ENCODE data around the gene CD151.

CD151 gene

GRCh38 chr11:872799-873198 is 40.0 kb downstream of the CD151 start:
- Histone ChIP-seq H3K9ac (ENCODE audit: low read depth in 1 of 2, low read length in 2 of 2) (no peak overlapping the region), H3K27me3 (ENCODE audit: control insufficient read depth in 1 of 2, insufficient read depth in 2 of 2, low read length in 2 of 2) (no peaks in the 10 kb centered on the region), H3K9me3 (ENCODE audit: control insufficient read depth in 1 of 2, low read length in 2 of 2) (no peaks in the 10 kb centered on the region), H3K36me3 (ENCODE audit: control insufficient read depth in 1 of 2, insufficient read depth in 2 of 2, low read length in 2 of 2) (peaks cover 0 to 7% of the 10 kb centered on the region in 2 donors), H3K27ac (ENCODE audit: low read depth, low read length) (no peak overlapping the region), H3K4me1 (ENCODE audit: control insufficient read depth in 1 of 2, insufficient read depth in 2 of 2, low read length in 2 of 2) (no peaks in the 10 kb centered on the region), H3K4me3 (ENCODE audit: low read depth in 1 of 2, low read length in 2 of 2) (no peak overlapping the region)

- Histone ChIP-seq H3K27ac (ENCODE audit: low read depth, low read length) (no peak overlapping the region), H3K4me3 (ENCODE audit: low read depth in 1 of 2, low read length in 2 of 2) (no peak overlapping the region), H3K36me3 (ENCODE audit: control insufficient read depth in 1 of 2, insufficient read depth in 2 of 2, low read length in 2 of 2) (peaks cover 0 to 7% of the 10 kb centered on the region in 2 donors), H3K4me1 (ENCODE audit: control insufficient read depth in 1 of 2, insufficient read depth in 2 of 2, low read length in 2 of 2) (no peaks in the 10 kb centered on the region), H3K27me3 (ENCODE audit: control insufficient read depth in 1 of 2, insufficient read depth in 2 of 2, low read length in 2 of 2) (no peaks in the 10 kb centered on the region), H3K9me3 (ENCODE audit: control insufficient read depth in 1 of 2, low read length in 2 of 2) (no peaks in the 10 kb centered on the region), H3K9ac (ENCODE audit: low read depth in 1 of 2, low read length in 2 of 2) (no peak overlapping the region)
Observed at GRCh38 chr11:873706-874105, 41.0 kb downstream of the CD151 start.

DNA sequence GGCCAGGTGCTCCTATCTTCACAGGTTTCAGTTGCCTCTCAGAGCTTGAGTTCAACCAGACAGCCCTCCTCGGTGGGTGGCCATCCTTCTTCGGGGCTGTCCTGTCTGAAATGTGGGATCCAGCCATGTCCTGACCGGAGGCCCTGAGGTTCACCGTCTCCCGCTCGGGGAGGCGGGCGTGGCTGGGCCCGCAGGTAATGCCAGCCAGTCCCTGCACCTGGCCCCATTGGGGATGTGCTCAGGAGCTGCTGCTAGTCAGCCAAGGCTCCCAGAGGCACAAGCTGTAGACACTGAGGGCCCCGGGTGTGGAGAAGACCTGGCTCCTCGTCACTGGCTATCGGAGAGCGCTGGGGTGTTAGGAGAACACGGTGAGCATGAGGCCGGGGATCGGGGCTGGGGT is 42.5 kb downstream of the CD151 start:
- Histone ChIP-seq H3K4me3 (ENCODE audit: low read depth in 1 of 2, low read length in 2 of 2) (no peak overlapping the region), H3K9me3 (ENCODE audit: control insufficient read depth in 1 of 2, low read length in 2 of 2) (no peaks in the 10 kb centered on the region), H3K4me1 (ENCODE audit: control insufficient read depth in 1 of 2, insufficient read depth in 2 of 2, low read length in 2 of 2) (no peaks in the 10 kb centered on the region), H3K27me3 (ENCODE audit: control insufficient read depth in 1 of 2, insufficient read depth in 2 of 2, low read length in 2 of 2) (no peaks in the 10 kb centered on the region), H3K27ac (ENCODE audit: low read depth, low read length) (no peak overlapping the region), H3K36me3 (ENCODE audit: control insufficient read depth in 1 of 2, insufficient read depth in 2 of 2, low read length in 2 of 2) (peaks cover 0 to 16% of the 10 kb centered on the region in 2 donors), H3K9ac (ENCODE audit: low read depth in 1 of 2, low read length in 2 of 2) (no peak overlapping the region)

DNA sequence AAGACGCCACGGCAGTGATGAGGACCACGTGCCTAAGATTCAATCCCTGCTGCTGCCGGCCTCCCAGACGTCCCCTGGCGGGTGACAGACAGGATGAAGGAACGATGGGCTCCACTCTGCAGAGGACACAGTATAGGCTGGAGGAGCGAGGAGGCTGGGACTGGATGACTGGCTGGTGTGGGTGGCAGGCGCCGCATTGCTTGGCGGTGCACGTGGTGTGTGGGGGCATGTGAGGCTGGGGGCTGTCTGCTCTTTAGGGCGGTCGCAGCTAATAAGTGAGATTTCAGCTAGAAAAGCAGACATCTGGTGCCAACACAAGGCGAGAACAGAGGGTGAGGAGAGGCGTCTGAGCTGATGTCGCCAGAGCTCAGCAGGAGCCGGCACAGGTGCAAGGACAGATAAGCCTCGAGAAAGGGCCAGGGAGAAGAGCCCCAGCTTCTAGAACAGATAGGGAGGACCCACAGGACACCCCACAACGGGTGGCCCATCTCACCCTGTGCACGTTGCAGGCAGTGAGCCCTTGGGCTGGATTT is 43.1 kb downstream of the CD151 start:
- Histone ChIP-seq H3K27ac (ENCODE audit: low read depth, low read length) (no peak overlapping the region), H3K9ac (ENCODE audit: low read depth in 1 of 2, low read length in 2 of 2) (no peak overlapping the region), H3K36me3 (ENCODE audit: control insufficient read depth in 1 of 2, insufficient read depth in 2 of 2, low read length in 2 of 2) (peaks cover 0 to 22% of the 10 kb centered on the region in 2 donors), H3K27me3 (ENCODE audit: control insufficient read depth in 1 of 2, insufficient read depth in 2 of 2, low read length in 2 of 2) (no peaks in the 10 kb centered on the region), H3K4me1 (ENCODE audit: control insufficient read depth in 1 of 2, insufficient read depth in 2 of 2, low read length in 2 of 2) (no peaks in the 10 kb centered on the region), H3K9me3 (ENCODE audit: control insufficient read depth in 1 of 2, low read length in 2 of 2) (no peaks in the 10 kb centered on the region), H3K4me3 (ENCODE audit: low read depth in 1 of 2, low read length in 2 of 2) (no peak overlapping the region)

DNA sequence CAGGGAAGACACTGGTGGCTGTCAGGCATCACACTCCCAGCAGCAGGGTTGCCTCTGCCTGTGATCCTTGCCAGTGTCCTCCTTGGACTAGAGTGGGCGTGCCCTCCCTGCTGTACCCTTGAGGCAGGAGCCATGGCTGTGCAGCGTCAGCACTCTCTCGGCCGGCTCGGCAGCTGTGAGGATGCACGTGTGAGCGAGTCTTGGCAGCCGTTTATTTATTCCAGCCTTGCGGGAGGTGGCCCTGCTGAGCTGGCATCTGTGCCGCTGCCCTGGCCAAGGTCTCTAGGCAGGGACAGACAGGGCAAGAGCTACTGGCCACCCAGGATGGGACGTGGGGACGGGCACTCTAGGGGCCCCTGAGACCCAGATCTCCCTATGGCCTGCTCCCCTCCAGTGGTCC is 43.8 kb downstream of the CD151 start:
- H3K4me3 ChIP-seq (ENCODE audit: low read depth in 1 of 2, low read length in 2 of 2): no peak overlapping the region
- no peaks in the 10 kb centered on the region for H3K9me3 ChIP-seq (ENCODE audit: control insufficient read depth in 1 of 2, low read length in 2 of 2)
- no peak overlapping the region for H3K27ac ChIP-seq (ENCODE audit: low read depth, low read length)
- H3K27me3 ChIP-seq (ENCODE audit: control insufficient read depth in 1 of 2, insufficient read depth in 2 of 2, low read length in 2 of 2): no peaks in the 10 kb centered on the region
- peaks cover 0 to 24% of the 10 kb centered on the region in 2 donors for H3K36me3 ChIP-seq (ENCODE audit: control insufficient read depth in 1 of 2, insufficient read depth in 2 of 2, low read length in 2 of 2)
- no peaks in the 10 kb centered on the region for H3K4me1 ChIP-seq (ENCODE audit: control insufficient read depth in 1 of 2, insufficient read depth in 2 of 2, low read length in 2 of 2)
- no peak overlapping the region for H3K9ac ChIP-seq (ENCODE audit: low read depth in 1 of 2, low read length in 2 of 2)

- H3K27me3 ChIP-seq (ENCODE audit: control insufficient read depth in 1 of 2, insufficient read depth in 2 of 2, low read length in 2 of 2): no peaks in the 10 kb centered on the region
- H3K9me3 ChIP-seq (ENCODE audit: control insufficient read depth in 1 of 2, low read length in 2 of 2): no peaks in the 10 kb centered on the region
- no peak overlapping the region for H3K9ac ChIP-seq (ENCODE audit: low read depth in 1 of 2, low read length in 2 of 2)
- peaks cover 2 to 24% of the 10 kb centered on the region in 2 donors for H3K36me3 ChIP-seq (ENCODE audit: control insufficient read depth in 1 of 2, insufficient read depth in 2 of 2, low read length in 2 of 2)
- H3K27ac ChIP-seq (ENCODE audit: low read depth, low read length): no peak overlapping the region
- no peak overlapping the region for H3K4me3 ChIP-seq (ENCODE audit: low read depth in 1 of 2, low read length in 2 of 2)
- H3K4me1 ChIP-seq (ENCODE audit: control insufficient read depth in 1 of 2, insufficient read depth in 2 of 2, low read length in 2 of 2): no peaks in the 10 kb centered on the region
Observed at GRCh38 chr11:877565-877964, 44.8 kb downstream of the CD151 start.

DNA sequence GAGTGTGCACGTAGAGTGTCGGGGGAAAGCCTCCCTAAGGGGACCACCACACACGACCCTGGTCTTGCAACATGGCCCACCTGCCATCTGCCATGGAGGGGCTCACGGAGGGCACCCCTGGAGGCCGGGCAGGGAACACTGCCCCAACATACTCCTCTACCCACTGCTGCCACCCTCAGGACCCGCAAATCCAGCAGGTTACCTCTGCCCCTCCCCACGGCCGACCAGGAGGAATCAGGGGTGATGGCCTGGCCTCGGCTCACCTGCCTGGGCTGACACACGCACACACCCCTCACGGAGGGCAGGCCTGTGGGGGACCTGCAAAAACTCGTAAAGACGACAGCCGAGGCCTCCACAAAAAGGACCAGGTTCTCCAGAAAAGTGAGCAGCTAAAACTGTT is 47.7 kb downstream of the CD151 start:
- H3K36me3 ChIP-seq (ENCODE audit: control insufficient read depth in 1 of 2, insufficient read depth in 2 of 2, low read length in 2 of 2): peaks cover 12 to 34% of the 10 kb centered on the region in 2 donors
- no peak overlapping the region for H3K4me3 ChIP-seq (ENCODE audit: low read depth in 1 of 2, low read length in 2 of 2)
- no peaks in the 10 kb centered on the region for H3K9me3 ChIP-seq (ENCODE audit: control insufficient read depth in 1 of 2, low read length in 2 of 2)
- H3K4me1 ChIP-seq (ENCODE audit: control insufficient read depth in 1 of 2, insufficient read depth in 2 of 2, low read length in 2 of 2): no peaks in the 10 kb centered on the region
- no peaks in the 10 kb centered on the region for H3K27me3 ChIP-seq (ENCODE audit: control insufficient read depth in 1 of 2, insufficient read depth in 2 of 2, low read length in 2 of 2)
- no peak overlapping the region for H3K9ac ChIP-seq (ENCODE audit: low read depth in 1 of 2, low read length in 2 of 2)
- no peak overlapping the region for H3K27ac ChIP-seq (ENCODE audit: low read depth, low read length)

DNA sequence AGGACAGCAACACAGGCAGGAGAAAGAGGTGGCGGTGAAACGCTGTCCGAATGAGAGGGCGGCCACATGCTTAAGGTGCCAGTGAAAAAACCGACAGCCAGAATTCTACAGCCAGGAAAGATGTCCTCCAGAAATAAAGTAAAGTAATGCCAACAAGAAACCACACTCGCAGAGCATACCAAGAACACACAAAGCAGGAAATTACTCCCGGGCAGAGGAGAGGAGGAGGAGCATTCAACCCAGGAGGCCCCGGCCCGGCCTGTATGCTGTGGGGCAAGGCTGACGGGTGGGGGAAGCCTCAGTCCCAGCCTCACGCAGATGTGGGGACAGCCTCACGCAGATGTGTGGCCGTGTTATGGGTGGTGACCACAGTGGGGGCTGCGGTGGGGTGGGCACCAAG is 49.8 kb downstream of the CD151 start:
- Histone ChIP-seq H3K9me3 (ENCODE audit: control insufficient read depth in 1 of 2, low read length in 2 of 2) (no peaks in the 10 kb centered on the region), H3K4me3 (ENCODE audit: low read depth in 1 of 2, low read length in 2 of 2) (no peak overlapping the region), H3K9ac (ENCODE audit: low read depth in 1 of 2, low read length in 2 of 2) (no peak overlapping the region), H3K27me3 (ENCODE audit: control insufficient read depth in 1 of 2, insufficient read depth in 2 of 2, low read length in 2 of 2) (no peaks in the 10 kb centered on the region), H3K36me3 (ENCODE audit: control insufficient read depth in 1 of 2, insufficient read depth in 2 of 2, low read length in 2 of 2) (peaks cover 12 to 36% of the 10 kb centered on the region in 2 donors), H3K27ac (ENCODE audit: low read depth, low read length) (no peak overlapping the region), H3K4me1 (ENCODE audit: control insufficient read depth in 1 of 2, insufficient read depth in 2 of 2, low read length in 2 of 2) (no peaks in the 10 kb centered on the region)

GRCh38 chr11:883527-883926 is 50.8 kb downstream of the CD151 start:
- Histone ChIP-seq H3K9ac (ENCODE audit: low read depth in 1 of 2, low read length in 2 of 2) (no peak overlapping the region), H3K4me3 (ENCODE audit: low read depth in 1 of 2, low read length in 2 of 2) (no peak overlapping the region), H3K9me3 (ENCODE audit: control insufficient read depth in 1 of 2, low read length in 2 of 2) (no peaks in the 10 kb centered on the region), H3K27me3 (ENCODE audit: control insufficient read depth in 1 of 2, insufficient read depth in 2 of 2, low read length in 2 of 2) (no peaks in the 10 kb centered on the region), H3K36me3 (ENCODE audit: control insufficient read depth in 1 of 2, insufficient read depth in 2 of 2, low read length in 2 of 2) (peaks cover 12 to 41% of the 10 kb centered on the region in 2 donors), H3K27ac (ENCODE audit: low read depth, low read length) (no peak overlapping the region), H3K4me1 (ENCODE audit: control insufficient read depth in 1 of 2, insufficient read depth in 2 of 2, low read length in 2 of 2) (no peaks in the 10 kb centered on the region)

- Histone ChIP-seq H3K4me3 (ENCODE audit: low read depth in 1 of 2, low read length in 2 of 2) (no peak overlapping the region), H3K9ac (ENCODE audit: low read depth in 1 of 2, low read length in 2 of 2) (no peak overlapping the region), H3K9me3 (ENCODE audit: control insufficient read depth in 1 of 2, low read length in 2 of 2) (no peaks in the 10 kb centered on the region), H3K36me3 (ENCODE audit: control insufficient read depth in 1 of 2, insufficient read depth in 2 of 2, low read length in 2 of 2) (peaks cover 12 to 36% of the 10 kb centered on the region in 2 donors), H3K27me3 (ENCODE audit: control insufficient read depth in 1 of 2, insufficient read depth in 2 of 2, low read length in 2 of 2) (no peaks in the 10 kb centered on the region), H3K4me1 (ENCODE audit: control insufficient read depth in 1 of 2, insufficient read depth in 2 of 2, low read length in 2 of 2) (no peaks in the 10 kb centered on the region), H3K27ac (ENCODE audit: low read depth, low read length) (no peak overlapping the region)
Observed at GRCh38 chr11:884578-885070, 51.9 kb downstream of the CD151 start.

- H3K27ac ChIP-seq (ENCODE audit: low read depth, low read length): no peak overlapping the region
- no peaks in the 10 kb centered on the region for H3K27me3 ChIP-seq (ENCODE audit: control insufficient read depth in 1 of 2, insufficient read depth in 2 of 2, low read length in 2 of 2)
- no peak overlapping the region for H3K9ac ChIP-seq (ENCODE audit: low read depth in 1 of 2, low read length in 2 of 2)
- peaks cover 12 to 22% of the 10 kb centered on the region in 2 donors for H3K36me3 ChIP-seq (ENCODE audit: control insufficient read depth in 1 of 2, insufficient read depth in 2 of 2, low read length in 2 of 2)
- no peak overlapping the region for H3K4me3 ChIP-seq (ENCODE audit: low read depth in 1 of 2, low read length in 2 of 2)
- H3K4me1 ChIP-seq (ENCODE audit: control insufficient read depth in 1 of 2, insufficient read depth in 2 of 2, low read length in 2 of 2): no peaks in the 10 kb centered on the region
- H3K9me3 ChIP-seq (ENCODE audit: control insufficient read depth in 1 of 2, low read length in 2 of 2): no peaks in the 10 kb centered on the region
Observed at GRCh38 chr11:886568-886967, 53.8 kb downstream of the CD151 start.
